ENCODE data around the gene TMEM212.

DNA sequence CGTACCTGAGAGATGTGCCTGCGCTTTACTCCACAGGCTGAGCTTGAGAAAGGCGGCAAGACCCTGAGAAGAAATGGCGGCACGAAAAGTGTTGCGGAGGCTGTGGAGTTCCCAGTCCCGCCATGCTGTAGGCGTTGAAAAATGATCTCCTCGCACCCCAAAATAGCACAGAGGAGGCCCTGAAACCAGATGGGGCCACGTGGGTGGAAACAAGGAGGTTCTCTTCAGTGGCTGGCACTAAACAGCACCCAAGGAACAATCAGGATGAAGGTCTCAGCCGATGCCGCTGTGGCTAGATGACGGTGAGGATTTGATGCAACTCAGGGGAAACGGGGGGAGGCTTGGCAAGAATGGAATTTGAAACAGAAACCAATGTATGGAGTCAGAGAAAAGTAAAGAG is 57.3 kb downstream of the TMEM212 start:
- TF ChIP-seq YY1 (IDR thresholded peaks at IDR 0.05; ENCODE audit: insufficient read depth, insufficient read length) = no peak
- no peak for TF ChIP-seq ZNF274 (IDR thresholded peaks at IDR 0.05; ENCODE audit: low read depth, low read length)
- no peak for TF ChIP-seq SUZ12 (IDR thresholded peaks at IDR 0.05; ENCODE audit: extremely low read depth, insufficient read depth, insufficient read length)
